ENCODE data around the gene LEO1.

The LEO1 gene

DNA sequence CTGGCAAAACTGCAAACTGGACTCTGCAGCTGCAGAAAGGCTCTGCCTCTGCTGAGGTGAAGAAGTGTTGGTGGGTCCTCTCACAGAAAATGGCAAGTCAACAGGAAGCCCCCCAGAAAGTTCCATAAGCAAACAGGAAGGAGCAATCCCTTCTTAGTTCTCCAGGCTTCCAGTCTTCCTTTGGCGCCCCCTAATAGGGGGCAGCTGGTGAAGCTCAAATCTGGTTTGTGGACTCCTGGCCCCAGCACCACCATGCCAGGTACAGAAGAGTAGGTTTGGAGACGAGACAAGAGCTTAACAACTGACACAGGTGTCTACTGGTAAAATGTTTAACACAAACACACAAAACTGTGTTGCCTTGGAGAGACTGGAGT is 35.5 kb downstream of the LEO1 start:
- Histone ChIP-seq H3K4me2 (no peak overlapping the region), H3K36me3 (peaks cover 67% of the 10 kb centered on the region), H3K4me1 (no peaks in the 10 kb centered on the region), H3K9me3 (no peaks in the 10 kb centered on the region), H3K27ac (no peak overlapping the region), H4K20me1 (no peaks in the 10 kb centered on the region), H3K9ac (no peak overlapping the region), H3K4me3 (no peak overlapping the region), H3K27me3 (no peaks in the 10 kb centered on the region)
- no peak for TF ChIP-seq Cebpa-rat (IDR thresholded peaks at IDR 0.05)

DNA sequence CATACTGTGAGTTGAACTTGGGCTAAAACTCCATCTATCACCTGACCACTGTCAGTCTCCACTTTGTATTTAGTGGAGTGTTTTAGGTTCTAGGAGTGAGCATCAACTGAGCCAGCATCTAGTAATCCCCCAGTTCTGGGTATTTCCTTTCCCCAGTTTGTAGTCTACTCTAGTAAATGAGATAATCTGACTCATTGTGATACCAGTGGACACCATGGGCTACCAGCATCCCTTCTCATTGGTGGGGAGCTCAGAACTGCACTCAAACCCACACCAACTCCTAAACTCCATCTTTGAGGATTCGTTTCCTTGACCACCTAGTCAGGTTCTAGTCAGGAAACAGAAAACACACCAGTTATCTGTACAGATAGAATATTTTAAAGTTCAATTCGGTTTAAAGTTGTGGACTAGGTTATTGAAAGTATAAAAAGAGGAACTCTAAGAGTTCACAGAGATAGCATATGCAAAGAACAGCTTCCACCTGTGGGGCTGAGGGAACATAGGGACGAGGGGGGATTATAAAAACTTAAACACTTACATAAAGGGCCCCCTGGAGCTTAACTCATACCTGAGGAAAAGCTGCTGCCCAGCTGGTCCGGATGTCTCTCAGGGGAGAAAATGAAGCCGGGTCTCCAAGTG is 36.0 kb downstream of the LEO1 start:
- Histone ChIP-seq H3K9me3 (no peaks in the 10 kb centered on the region), H3K27me3 (no peaks in the 10 kb centered on the region), H3K9ac (no peak overlapping the region), H3K4me2 (no peak overlapping the region), H3K4me3 (no peak overlapping the region), H4K20me1 (no peaks in the 10 kb centered on the region), H3K27ac (no peak overlapping the region), H3K36me3 (peaks cover 67% of the 10 kb centered on the region), H3K4me1 (no peaks in the 10 kb centered on the region)
- TF ChIP-seq Cebpa-rat (IDR thresholded peaks at IDR 0.05) = no peak

DNA sequence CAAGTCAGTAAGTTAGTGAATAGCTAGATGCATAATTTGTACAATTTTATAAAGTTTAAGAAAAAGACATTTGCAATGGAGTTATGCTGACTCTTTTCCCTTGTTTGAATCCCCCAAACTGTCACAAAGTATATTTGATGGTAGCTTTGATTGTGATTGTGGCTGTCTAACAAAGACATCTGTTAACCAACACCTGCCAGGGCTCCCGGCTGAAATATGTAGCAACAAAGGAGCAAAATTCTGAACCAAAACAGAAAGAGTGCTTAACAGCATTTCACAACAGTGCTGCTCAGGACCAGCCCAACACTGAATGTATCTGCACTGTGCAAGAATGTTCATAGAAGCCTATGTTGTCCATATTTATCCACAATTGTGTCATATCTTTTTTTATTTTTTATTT is 39.4 kb downstream of the LEO1 start:
- no peaks in the 10 kb centered on the region for H3K4me1 ChIP-seq
- H3K27ac ChIP-seq = no peak overlapping the region
- H4K20me1 ChIP-seq = no peaks in the 10 kb centered on the region
- H3K4me3 ChIP-seq = no peak overlapping the region
- no peak for TF ChIP-seq Cebpa-rat (IDR thresholded peaks at IDR 0.05)
- H3K27me3 ChIP-seq = no peaks in the 10 kb centered on the region
- H3K9ac ChIP-seq = no peak overlapping the region
- H3K36me3 ChIP-seq = peaks cover 43% of the 10 kb centered on the region
- no peak overlapping the region for H3K4me2 ChIP-seq
- H3K9me3 ChIP-seq = no peaks in the 10 kb centered on the region

DNA sequence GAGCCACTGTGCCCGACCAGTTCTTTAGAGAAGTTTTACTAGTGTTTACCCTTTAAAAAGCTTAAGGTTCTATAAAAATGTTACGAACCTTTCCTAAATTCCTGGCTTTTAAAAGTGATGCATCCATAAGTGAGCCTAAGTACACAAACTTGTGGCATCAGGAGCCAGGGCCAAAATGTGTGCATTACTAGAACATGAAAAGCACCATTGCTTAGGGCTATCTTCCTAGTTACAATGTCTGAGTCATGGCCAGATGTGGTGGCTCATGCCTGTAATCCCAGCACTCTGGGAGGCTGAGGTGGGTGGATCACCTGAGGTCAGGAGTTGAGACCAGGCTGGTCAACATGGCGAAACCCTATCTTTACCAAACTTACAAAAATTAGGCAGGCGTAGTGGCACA is 39.9 kb downstream of the LEO1 start:
- TF ChIP-seq Cebpa-rat (IDR thresholded peaks at IDR 0.05) = no peak
- no peaks in the 10 kb centered on the region for H3K27me3 ChIP-seq
- H3K27ac ChIP-seq = no peak overlapping the region
- H4K20me1 ChIP-seq = no peaks in the 10 kb centered on the region
- no peak overlapping the region for H3K4me3 ChIP-seq
- no peak overlapping the region for H3K9ac ChIP-seq
- no peaks in the 10 kb centered on the region for H3K9me3 ChIP-seq
- no peak overlapping the region for H3K4me2 ChIP-seq
- no peaks in the 10 kb centered on the region for H3K4me1 ChIP-seq
- peaks cover 38% of the 10 kb centered on the region for H3K36me3 ChIP-seq

DNA sequence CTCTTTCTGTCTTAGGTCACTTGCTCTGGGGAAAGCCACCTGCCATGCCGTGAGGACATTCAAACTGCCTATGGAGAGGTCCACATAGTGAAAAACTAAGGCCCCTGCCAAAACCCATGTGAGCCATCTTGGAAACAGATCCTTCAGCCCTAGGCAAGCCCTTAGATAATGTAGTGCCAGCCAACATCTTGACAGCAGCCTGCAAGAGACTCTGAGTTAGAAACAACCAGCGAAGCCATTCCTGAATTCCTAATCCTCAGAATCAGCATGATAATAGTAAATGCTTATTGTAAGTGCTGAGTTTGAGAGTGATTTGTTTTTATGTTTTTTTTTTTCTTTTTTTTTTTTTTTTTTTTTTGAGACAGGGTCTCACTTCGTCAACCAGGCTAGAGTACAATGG is 40.6 kb downstream of the LEO1 start:
- no peaks in the 10 kb centered on the region for H3K27me3 ChIP-seq
- no peak for TF ChIP-seq Cebpa-rat (IDR thresholded peaks at IDR 0.05)
- no peak overlapping the region for H3K27ac ChIP-seq
- no peaks in the 10 kb centered on the region for H4K20me1 ChIP-seq
- no peak overlapping the region for H3K4me2 ChIP-seq
- no peaks in the 10 kb centered on the region for H3K9me3 ChIP-seq
- H3K4me1 ChIP-seq = no peaks in the 10 kb centered on the region
- H3K36me3 ChIP-seq = peaks cover 35% of the 10 kb centered on the region
- H3K4me3 ChIP-seq = no peak overlapping the region
- no peak overlapping the region for H3K9ac ChIP-seq

DNA sequence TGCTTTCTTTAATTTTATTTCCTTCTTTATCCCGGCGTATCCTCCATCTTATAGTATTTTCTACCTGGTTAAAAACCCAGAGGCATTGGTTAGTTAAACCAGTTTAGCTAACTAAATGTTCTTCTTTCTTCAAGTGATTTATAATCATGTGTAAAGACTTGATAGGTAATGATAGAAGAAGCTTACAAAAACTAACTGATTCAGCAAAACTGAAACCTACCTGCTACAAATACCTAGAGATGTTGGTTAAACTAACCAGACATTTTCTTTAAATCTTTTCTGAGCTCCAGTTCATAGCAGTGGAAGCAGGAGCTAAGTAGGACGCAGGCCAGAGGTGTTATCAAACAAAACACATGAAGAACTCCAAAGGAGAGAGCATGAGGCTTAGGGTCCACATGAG is 44.8 kb downstream of the LEO1 start:
- H3K9me3 ChIP-seq = no peaks in the 10 kb centered on the region

DNA sequence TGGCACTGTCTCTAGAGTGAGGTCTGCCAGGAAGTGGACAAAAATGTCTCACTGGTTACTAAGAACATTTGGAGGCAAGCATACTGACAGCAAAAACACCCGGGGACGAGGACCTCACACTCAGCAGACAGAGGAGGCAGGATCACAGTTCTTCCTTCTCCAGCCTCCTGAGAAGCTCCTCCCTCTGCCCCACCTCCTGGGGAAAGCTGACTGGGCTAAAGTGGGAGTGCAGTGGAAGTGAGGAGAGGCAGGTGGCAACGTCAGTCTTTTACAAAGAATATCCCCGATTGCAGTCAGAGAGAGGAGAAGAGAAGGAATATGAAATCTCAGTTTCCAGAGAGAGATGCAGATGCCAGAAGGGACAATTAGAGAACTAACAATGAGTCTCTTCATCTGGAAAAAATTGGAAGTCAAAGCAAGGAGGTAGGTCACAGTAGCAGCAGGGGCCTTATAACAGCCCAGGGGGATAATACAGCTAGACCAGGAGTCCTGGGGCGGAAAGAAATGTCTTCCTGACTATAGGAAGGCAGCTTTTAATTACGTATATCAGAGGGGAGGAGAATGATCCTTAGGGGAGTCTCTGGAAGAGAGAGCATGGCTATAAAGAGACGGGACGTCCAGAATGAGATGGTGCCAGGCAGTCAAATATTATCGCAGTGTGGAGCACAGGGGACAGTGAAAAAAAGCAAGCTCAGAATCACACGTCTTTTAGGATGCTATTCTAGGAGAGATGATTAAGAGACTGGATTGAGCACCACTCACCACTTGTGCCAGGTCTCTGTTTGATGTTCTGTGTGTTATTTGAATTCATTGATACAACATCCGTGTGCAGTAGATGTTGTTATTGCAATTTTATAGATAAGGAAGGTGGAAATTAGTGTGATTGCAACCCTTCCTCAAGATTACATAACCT is 47.2 kb downstream of the LEO1 start:
- H3K4me2 ChIP-seq = no peak overlapping the region
- no peak for TF ChIP-seq Cebpa-rat (IDR thresholded peaks at IDR 0.05)
- no peaks in the 10 kb centered on the region for H3K27me3 ChIP-seq
- no peaks in the 10 kb centered on the region for H4K20me1 ChIP-seq
- H3K27ac ChIP-seq = no peak overlapping the region
- H3K9ac ChIP-seq = no peak overlapping the region
- no peak overlapping the region for H3K4me3 ChIP-seq
- no peaks in the 10 kb centered on the region for H3K4me1 ChIP-seq
- peaks cover 67% of the 10 kb centered on the region for H3K36me3 ChIP-seq
- H3K9me3 ChIP-seq = no peaks in the 10 kb centered on the region

More for the DNA sequence above, 44.8 kb downstream of the LEO1 start:
- no peak for TF ChIP-seq Cebpa-rat (IDR thresholded peaks at IDR 0.05)
- H3K27me3 ChIP-seq = no peaks in the 10 kb centered on the region
- H3K9ac ChIP-seq = no peak overlapping the region
- no peaks in the 10 kb centered on the region for H4K20me1 ChIP-seq
- H3K4me2 ChIP-seq = no peak overlapping the region
- H3K4me3 ChIP-seq = no peak overlapping the region
- H3K27ac ChIP-seq = no peak overlapping the region
- H3K36me3 ChIP-seq = peaks cover 63% of the 10 kb centered on the region
- H3K4me1 ChIP-seq = no peaks in the 10 kb centered on the region

DNA sequence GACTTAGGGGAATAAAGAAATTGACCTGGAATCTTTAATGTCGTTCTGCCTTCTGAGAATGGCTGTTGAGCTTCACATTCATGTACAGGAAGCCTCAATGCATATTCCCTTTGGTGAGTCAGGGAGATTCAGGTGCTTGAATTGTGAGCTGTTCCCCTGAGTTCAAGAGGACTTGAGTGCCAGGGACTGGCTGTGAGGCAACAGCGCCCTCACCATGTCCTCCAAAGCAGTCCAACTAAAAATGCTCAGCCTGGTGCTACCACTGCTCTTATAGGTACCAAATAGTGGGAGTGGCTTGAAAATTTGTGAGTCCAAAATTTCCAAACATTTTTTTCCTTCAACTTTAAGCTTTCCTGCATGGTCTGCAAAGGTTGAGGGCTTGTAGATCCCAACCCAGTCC is 54.1 kb downstream of the LEO1 start:
- TF ChIP-seq Cebpa-rat (IDR thresholded peaks at IDR 0.05) = no peak
- no peaks in the 10 kb centered on the region for H3K27me3 ChIP-seq

DNA sequence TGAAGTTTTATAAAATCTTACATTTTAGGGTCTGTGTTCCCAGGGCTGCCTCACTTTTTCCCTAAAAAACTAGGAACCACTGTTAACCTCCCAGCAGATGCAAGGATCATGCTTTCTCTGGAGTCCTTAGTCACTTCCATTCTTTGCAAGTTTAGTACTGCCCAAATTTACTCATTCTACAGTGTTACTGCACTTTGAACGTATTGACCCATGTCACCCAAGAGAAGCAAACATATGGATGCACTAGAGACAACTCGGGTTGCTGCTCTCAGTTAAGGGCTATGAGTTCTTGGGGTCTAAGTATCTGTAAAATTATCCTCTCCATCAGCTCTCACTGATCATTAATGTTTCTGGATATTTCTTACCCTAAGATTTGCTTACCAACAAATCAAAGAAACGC is 59.0 kb downstream of the LEO1 start:
- Histone ChIP-seq H3K36me3 (peaks cover 64% of the 10 kb centered on the region), H3K9ac (no peak overlapping the region), H3K4me3 (no peak overlapping the region), H4K20me1 (no peaks in the 10 kb centered on the region), H3K4me2 (no peak overlapping the region), H3K4me1 (no peaks in the 10 kb centered on the region), H3K9me3 (no peaks in the 10 kb centered on the region), H3K27me3 (no peaks in the 10 kb centered on the region), H3K27ac (no peak overlapping the region)
- TF ChIP-seq Cebpa-rat (IDR thresholded peaks at IDR 0.05) = no peak

More for the DNA sequence above, 54.1 kb downstream of the LEO1 start:
- no peaks in the 10 kb centered on the region for H4K20me1 ChIP-seq
- H3K9me3 ChIP-seq = no peaks in the 10 kb centered on the region
- no peak overlapping the region for H3K9ac ChIP-seq
- H3K4me3 ChIP-seq = no peak overlapping the region
- H3K4me1 ChIP-seq = no peaks in the 10 kb centered on the region
- no peak overlapping the region for H3K27ac ChIP-seq
- H3K36me3 ChIP-seq = peaks cover 70% of the 10 kb centered on the region
- H3K4me2 ChIP-seq = no peak overlapping the region

DNA sequence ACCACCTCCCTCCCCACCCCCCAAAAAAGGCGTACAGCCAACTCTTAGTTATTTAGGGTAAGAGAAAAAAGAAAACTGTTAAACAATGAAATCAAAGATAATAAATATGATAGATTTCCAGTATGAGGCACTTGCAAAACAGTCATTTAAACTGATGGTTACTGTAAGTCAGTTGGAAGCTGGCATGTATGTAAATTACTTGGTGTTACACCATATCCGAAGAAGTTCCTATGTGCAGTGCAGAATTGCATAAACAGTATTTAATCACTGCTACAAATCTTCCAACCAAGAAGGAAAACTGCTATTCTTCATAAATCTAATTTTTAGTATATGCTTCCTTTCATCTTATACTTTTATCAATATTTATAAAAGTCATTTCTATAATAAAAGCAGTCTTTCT is 62.0 kb downstream of the LEO1 start:
- no peak for TF ChIP-seq Cebpa-rat (IDR thresholded peaks at IDR 0.05)
- H4K20me1 ChIP-seq = no peaks in the 10 kb centered on the region
- no peak overlapping the region for H3K4me2 ChIP-seq
- H3K27me3 ChIP-seq = no peaks in the 10 kb centered on the region
- H3K4me1 ChIP-seq = no peaks in the 10 kb centered on the region
- H3K4me3 ChIP-seq = no peak overlapping the region
- no peaks in the 10 kb centered on the region for H3K9me3 ChIP-seq
- H3K27ac ChIP-seq = no peak overlapping the region
- no peak overlapping the region for H3K9ac ChIP-seq
- H3K36me3 ChIP-seq = peaks cover 77% of the 10 kb centered on the region

All from BLaER1 (cell line).